HG02678 (cell line): Measurements from ENCODE around the gene KIF1B.
"Not testable (repeated sequence)": the region's sequence is repeated elsewhere in the genome, so short reads cannot be mapped to it uniquely, and the experiment has no call there.

ENCODE experiments used
- ATAC-seq: cut with Tn5 transposase; IDR thresholded peaks from one replicate; pipeline ENCODE4 v1.9.1; 2021; ENCODE audit warnings: mild to moderate bottlenecking, moderate library complexity; ENCODE audit not compliant: unreplicated experiment

KIF1B gene

DNA sequence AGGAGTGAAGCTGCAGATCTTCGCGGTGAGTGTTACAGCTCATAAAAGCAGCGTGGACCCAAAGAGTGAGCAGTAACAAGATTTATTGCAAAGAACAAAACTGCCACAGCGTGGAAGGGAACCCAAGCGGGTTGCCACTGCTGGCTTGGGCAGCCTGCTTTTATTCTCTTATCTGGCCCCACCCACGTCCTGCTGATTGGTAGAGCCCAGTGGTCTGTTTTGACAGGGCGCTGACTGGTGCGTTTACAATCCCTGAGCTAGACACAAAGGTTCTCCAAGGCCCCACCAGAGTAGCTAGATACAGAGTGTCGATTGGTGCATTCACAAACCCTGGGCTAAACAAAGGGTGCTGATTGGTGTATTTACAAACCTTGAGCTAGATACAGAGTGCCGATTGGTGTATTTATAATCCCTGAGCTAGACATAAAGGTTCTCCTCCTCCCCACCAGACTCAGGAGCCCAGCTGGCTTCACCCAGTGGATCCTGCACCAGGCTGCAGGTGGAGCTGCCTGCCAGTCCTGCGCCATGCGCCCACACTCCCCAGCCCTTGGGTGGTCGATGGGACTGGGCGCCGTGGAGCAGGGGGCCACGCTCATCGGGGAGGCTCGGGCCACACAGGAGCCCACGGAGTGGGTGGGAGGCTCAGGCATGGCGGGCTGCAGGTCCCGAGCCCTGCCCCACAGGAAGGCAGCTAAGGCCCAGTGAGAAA lies 215.6 kb downstream of the KIF1B start:
- not testable (repeated sequence) for ATAC-seq

DNA sequence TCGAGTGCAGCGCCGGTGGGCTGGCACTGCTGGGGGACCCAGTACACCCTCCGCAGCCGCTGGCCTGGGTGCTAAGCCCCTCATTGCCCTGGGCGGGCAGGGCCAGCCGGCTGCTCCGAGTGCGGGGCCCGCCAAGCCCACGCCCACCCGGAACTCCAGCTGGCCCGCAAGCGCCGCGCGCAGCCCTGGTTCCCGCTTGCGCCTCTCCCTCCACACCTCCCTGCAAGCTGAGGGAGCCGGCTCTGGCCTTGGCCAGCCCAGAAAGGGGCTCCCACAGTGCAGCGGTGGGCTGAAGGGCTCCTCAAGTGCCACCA lies 216.1 kb downstream of the KIF1B start:
- ATAC-seq = not testable (repeated sequence)

DNA sequence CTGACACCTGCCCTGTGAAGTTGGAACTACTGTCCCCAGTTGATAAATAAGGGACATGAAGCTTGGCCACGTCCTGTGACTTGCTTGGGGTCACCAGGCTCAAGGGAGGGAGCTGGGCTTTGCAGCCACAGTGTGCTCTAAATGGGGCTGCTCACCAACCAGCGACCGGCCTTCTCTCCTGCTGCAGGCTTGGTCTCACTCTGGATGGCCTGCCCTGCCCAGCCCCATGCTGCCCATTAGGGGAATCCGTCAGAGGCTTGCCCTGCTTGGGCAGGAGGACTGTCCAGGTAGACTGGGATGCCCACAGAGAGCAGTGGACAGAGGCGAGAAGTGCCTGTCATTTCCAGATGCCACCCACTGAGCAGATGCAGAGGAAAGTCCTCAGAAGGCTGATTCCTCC lies 218.6 kb downstream of the KIF1B start:
- ATAC-seq = no peak

DNA sequence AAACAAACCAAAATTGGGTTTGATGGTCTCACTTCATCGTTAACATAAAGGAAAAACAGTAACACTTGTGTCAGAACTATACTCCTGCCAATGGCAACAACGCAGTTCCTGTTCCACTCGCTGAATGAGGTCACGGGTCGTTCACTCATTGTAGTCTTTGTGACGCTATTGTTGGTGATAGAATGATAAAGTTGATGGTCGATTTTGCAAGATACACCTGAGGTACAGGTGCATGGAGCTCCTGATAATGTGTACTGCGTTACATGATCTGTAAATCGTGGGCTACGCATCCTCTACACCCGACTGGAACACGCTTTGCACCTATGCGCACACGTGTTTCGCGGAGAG lies 219.5 kb downstream of the KIF1B start:
- ATAC-seq = peak; percentile 4

DNA sequence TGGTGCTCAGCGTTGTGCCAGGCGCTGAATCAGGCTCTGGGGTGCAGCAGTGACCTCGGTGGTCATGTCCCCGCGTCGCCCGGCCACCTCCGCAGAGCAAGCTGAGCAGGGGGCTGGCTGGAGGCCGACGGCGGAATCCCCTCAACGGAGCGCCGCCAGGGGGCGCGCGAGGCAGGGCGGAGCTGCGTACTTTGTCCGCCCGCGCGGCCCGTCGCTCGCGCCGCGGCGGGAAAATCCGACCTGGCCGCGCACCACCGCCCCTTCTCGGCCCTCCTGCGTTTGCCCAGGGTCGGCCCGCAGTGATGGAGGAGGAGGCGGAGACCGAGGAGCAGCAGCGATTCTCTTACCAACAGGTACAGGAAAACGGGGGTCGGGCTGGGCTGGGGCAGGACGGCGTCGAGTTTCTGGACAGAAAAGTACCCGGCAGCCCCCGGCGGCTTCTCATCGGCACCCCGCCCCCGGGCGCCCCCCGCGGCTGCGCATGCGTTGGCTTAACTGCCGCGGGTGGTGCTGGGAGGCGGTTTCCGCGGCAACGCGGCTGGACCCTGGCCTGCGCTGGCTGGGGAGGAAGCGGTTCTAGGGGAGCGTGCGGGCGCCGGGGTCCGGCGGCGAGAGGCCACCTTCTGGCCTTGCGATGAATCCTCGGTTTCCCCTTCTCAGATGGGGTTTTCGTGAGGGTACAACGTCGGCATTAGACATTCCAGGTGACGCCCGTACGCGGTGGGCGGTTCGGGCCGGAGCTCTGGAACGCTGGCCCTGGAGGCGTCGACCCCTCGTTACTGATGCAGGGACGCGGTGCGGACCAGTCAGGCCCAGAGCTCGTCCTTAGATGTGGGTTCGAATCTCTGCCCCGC lies 220.1 kb downstream of the KIF1B start, which contains the start of gene CENPS:
Gene CENPS, plus strand, starts transcription at position 218 of the 854 bp plus-strand sequence. Its CDS starts 85 bp downstream, at position 303.
- peak; percentile 84 for ATAC-seq
